ENCODE results near the gene ARID3C. TPM values are rescaled to one million over a fixed set of nuclear protein-coding genes. Genes with fewer than 3 reads are reported as not detected.

ARID3C gene
- total and polyA plus RNA-seq, 2 of the 8 experiments (the other 6 are each of a cell fraction or from before 2014, with no cell fraction given) = 0.08 TPM; not detected in 1

DNA sequence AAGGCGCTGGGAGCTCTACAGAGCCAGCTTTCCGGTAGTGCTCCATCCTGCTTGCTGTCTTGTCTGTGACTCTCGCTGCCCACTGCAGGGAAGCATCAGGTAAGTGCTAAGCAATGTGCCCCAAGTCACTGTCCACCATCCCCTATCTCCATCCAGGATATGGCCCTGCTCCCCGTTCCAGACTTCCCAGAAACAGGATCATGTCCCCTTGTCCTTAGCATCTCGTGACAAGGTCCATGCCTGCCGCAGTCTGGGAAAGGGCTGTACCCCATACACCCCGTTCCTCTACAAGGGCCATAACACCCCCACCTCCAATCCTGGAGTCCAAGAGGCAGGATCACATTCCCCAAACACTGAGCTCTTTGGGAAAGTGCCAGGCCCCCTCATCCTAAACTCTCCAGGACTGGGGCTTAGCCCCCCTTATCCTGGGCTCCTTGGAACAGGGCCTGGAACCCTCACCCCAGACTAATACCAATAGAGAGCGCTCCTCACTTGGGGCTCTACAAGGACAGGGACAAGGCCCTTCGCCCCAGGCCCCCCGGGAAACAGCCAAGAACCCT, 17.5 kb downstream of the ARID3C start (continued):
- no peak for TF ChIP-seq JUND (IDR thresholded peaks at IDR 0.05; ENCODE audit: low read length)
- TF ChIP-seq NRF1 (IDR thresholded peaks at IDR 0.05; ENCODE audit: low read depth, low read length) = no peak
- no peak for TF ChIP-seq YY1 (IDR thresholded peaks at IDR 0.05; ENCODE audit: low read depth, low read length)
- TF ChIP-seq TCF12 (IDR thresholded peaks at IDR 0.05; ENCODE audit: low read depth, low read length) = no peak
- TF ChIP-seq HDAC6 (IDR thresholded peaks at IDR 0.05; ENCODE audit: low read depth, low read length) = no peak
